22Rv1 (cell line): ENCODE data around the gene SNW1.
"Not testable (repeated sequence)": the region's sequence is repeated elsewhere in the genome, so short reads cannot be mapped to it uniquely, and the experiment has no call there.

ENCODE experiments used
- CTCF ChIP-seq: fragments of 450-650 bp; IDR thresholded peaks from 2 replicates; pipeline ENCODE4 v1.5.1; 2017; ENCODE audit warnings: mild to moderate bottlenecking
- ZFX ChIP-seq: fragments of 450-650 bp; IDR thresholded peaks from 2 replicates; pipeline ENCODE4 v1.6.1; 2017; ENCODE audit warnings: antibody characterized with exemption, borderline replicate concordance

- TF ChIP-seq CTCF, ZFX: not testable (repeated sequence)
Observed at GRCh38 chr14:77793255-77793654, 32.3 kb upstream of the SNW1 start.
